ENCODE results near the gene YTHDF2.
A peak's percentile ranks its signal among the peaks of the same experiment; 100 is the strongest.
"Not testable (repeated sequence)": the region's sequence is repeated elsewhere in the genome, so short reads cannot be mapped to it uniquely, and the experiment has no call there.

Gene YTHDF2

GRCh38 chr1:28736450-28737306, at the start of gene YTHDF2:
Gene YTHDF2 (plus strand): TSS chr1:28736940. CDS start chr1:28737121, 181 bp downstream.
- Mint-ChIP-seq H3K36me3 (peaks cover 23% of the 10 kb centered on the region), H3K9me3 (no peaks in the 10 kb centered on the region), H3K27me3 (no peaks in the 10 kb centered on the region), H3K4me1 (peaks cover 44% of the 10 kb centered on the region), H3K27ac (peak within 1 kb of the TSS; percentile 98), H3K4me3 (peak within 1 kb of the TSS; percentile 97)
- DNase-seq = peak; percentile 98
- CTCF ChIA-PET = interaction anchor here (0.8 to 2.0 kb wide), 13 partner anchors 8 to 449 kb away, joined by 3 to 8 read pairs (median 4); partner anchors contain the start of gene TAF12

GRCh38 chr1:28691627-28692026, 45.1 kb upstream of the YTHDF2 start:
- not testable (repeated sequence) for H3K27me3 Mint-ChIP-seq, H3K27ac Mint-ChIP-seq, H3K4me3 Mint-ChIP-seq, H3K9me3 Mint-ChIP-seq, H3K4me1 Mint-ChIP-seq, DNase-seq
- peaks cover 30% of the 10 kb centered on the region for H3K36me3 Mint-ChIP-seq
- CTCF ChIA-PET = interaction anchor here (0.6 kb wide), 1 partner anchor 16 kb away, joined by 3 read pairs; no protein-coding TSS in a partner anchor

GRCh38 chr1:28703629-28704028, 33.1 kb upstream of the YTHDF2 start:
- CTCF ChIA-PET = no interaction called here
- peaks cover 41% of the 10 kb centered on the region for H3K36me3 Mint-ChIP-seq
- H3K4me3 Mint-ChIP-seq = no peak overlapping the region
- peaks cover 16% of the 10 kb centered on the region for H3K4me1 Mint-ChIP-seq
- no peaks in the 10 kb centered on the region for H3K9me3 Mint-ChIP-seq
- DNase-seq = no peak
- H3K27me3 Mint-ChIP-seq = no peaks in the 10 kb centered on the region
- H3K27ac Mint-ChIP-seq = no peak overlapping the region

- H3K4me1 Mint-ChIP-seq = no peaks in the 10 kb centered on the region
- H3K9me3 Mint-ChIP-seq = no peaks in the 10 kb centered on the region
- H3K27me3 Mint-ChIP-seq = no peaks in the 10 kb centered on the region
- no peak overlapping the region for H3K4me3 Mint-ChIP-seq
- CTCF ChIA-PET = no interaction called here
- H3K36me3 Mint-ChIP-seq = peaks cover 29% of the 10 kb centered on the region
- peak overlapping the region; percentile 69 for H3K27ac Mint-ChIP-seq
- DNase-seq = no peak
These were observed 20.4 kb upstream of the YTHDF2 start for GRCh38 chr1:28716336-28716735.

- Mint-ChIP-seq H3K36me3 (peaks cover 25% of the 10 kb centered on the region), H3K27me3 (no peaks in the 10 kb centered on the region), H3K9me3 (no peaks in the 10 kb centered on the region), H3K4me3 (no peak overlapping the region), H3K27ac (no peak overlapping the region), H3K4me1 (no peaks in the 10 kb centered on the region)
- CTCF ChIA-PET = interaction anchor here (0.6 to 2.0 kb wide), 2 partner anchors 11 to 140 kb away, joined by 3 to 4 read pairs; no protein-coding TSS in a partner anchor
- DNase-seq = no peak
These were observed 18.6 kb upstream of the YTHDF2 start for GRCh38 chr1:28718166-28718565.

GRCh38 chr1:28718586-28719331, 18.0 kb upstream of the YTHDF2 start:
- CTCF ChIA-PET = interaction anchor here (0.6 to 2.0 kb wide), 2 partner anchors 12 to 141 kb away, joined by 3 to 4 read pairs; no protein-coding TSS in a partner anchor
- peaks cover 20% of the 10 kb centered on the region for H3K36me3 Mint-ChIP-seq
- H3K27me3 Mint-ChIP-seq = no peaks in the 10 kb centered on the region
- no peaks in the 10 kb centered on the region for H3K4me1 Mint-ChIP-seq
- H3K4me3 Mint-ChIP-seq = no peak overlapping the region
- H3K9me3 Mint-ChIP-seq = no peaks in the 10 kb centered on the region
- DNase-seq = no peak
- H3K27ac Mint-ChIP-seq = no peak overlapping the region

GRCh38 chr1:28719332-28719619, 17.5 kb upstream of the YTHDF2 start:
- Mint-ChIP-seq H3K9me3 (no peaks in the 10 kb centered on the region), H3K4me3 (no peak overlapping the region), H3K27ac (no peak overlapping the region), H3K4me1 (no peaks in the 10 kb centered on the region), H3K36me3 (peaks cover 15% of the 10 kb centered on the region), H3K27me3 (no peaks in the 10 kb centered on the region)
- CTCF ChIA-PET = interaction anchor here (2.0 kb wide), 1 partner anchor 13 kb away, joined by 4 read pairs; no protein-coding TSS in a partner anchor
- DNase-seq = no peak

- Mint-ChIP-seq H3K4me1 (no peaks in the 10 kb centered on the region), H3K27ac (no peak overlapping the region), H3K4me3 (no peak overlapping the region), H3K9me3 (no peaks in the 10 kb centered on the region), H3K27me3 (peaks cover 4% of the 10 kb centered on the region), H3K36me3 (peaks cover 7% of the 10 kb centered on the region)
- CTCF ChIA-PET = no interaction called here
- DNase-seq = no peak
These were observed 16.4 kb upstream of the YTHDF2 start for GRCh38 chr1:28720376-28720775.

- CTCF ChIA-PET = not testable (repeated sequence)
These were observed 14.8 kb upstream of the YTHDF2 start for GRCh38 chr1:28721927-28722326.

GRCh38 chr1:28725365-28725764, 11.4 kb upstream of the YTHDF2 start:
- H3K4me1 Mint-ChIP-seq, H3K27ac Mint-ChIP-seq, H3K9me3 Mint-ChIP-seq, H3K36me3 Mint-ChIP-seq, H3K4me3 Mint-ChIP-seq, H3K27me3 Mint-ChIP-seq, DNase-seq: not testable (repeated sequence)
- CTCF ChIA-PET = interaction anchor here (0.7 kb wide), 1 partner anchor 9 kb away, joined by 5 read pairs; no protein-coding TSS in a partner anchor

More at GRCh38 chr1:28721927-28722326, 14.8 kb upstream of the YTHDF2 start:
- not testable (repeated sequence) for H3K36me3 Mint-ChIP-seq, H3K9me3 Mint-ChIP-seq, H3K27ac Mint-ChIP-seq, DNase-seq, H3K4me1 Mint-ChIP-seq, H3K27me3 Mint-ChIP-seq, H3K4me3 Mint-ChIP-seq

- H3K27ac Mint-ChIP-seq = peak overlapping the region; percentile 98
- CTCF ChIA-PET = interaction anchor here (0.8 to 2.0 kb wide), 12 partner anchors 9 to 450 kb away, joined by 3 to 8 read pairs (median 4); partner anchors contain the start of gene TAF12
- peak overlapping the region; percentile 97 for H3K4me3 Mint-ChIP-seq
- no peaks in the 10 kb centered on the region for H3K9me3 Mint-ChIP-seq
- H3K27me3 Mint-ChIP-seq = no peaks in the 10 kb centered on the region
- DNase-seq = no peak
- peaks cover 23% of the 10 kb centered on the region for H3K36me3 Mint-ChIP-seq
- peaks cover 39% of the 10 kb centered on the region for H3K4me1 Mint-ChIP-seq
These were observed 735 bp upstream of the YTHDF2 start for GRCh38 chr1:28735961-28736449.

GRCh38 chr1:28737307-28738132, 780 bp downstream of the YTHDF2 start:
- DNase-seq = peak; percentile 62

GRCh38 chr1:28740118-28740517, 3.4 kb downstream of the YTHDF2 start:
- H3K9me3 Mint-ChIP-seq = no peaks in the 10 kb centered on the region
- CTCF ChIA-PET = no interaction called here

More at GRCh38 chr1:28737307-28738132, 780 bp downstream of the YTHDF2 start:
- Mint-ChIP-seq H3K27ac (peak overlapping the region; percentile 98), H3K4me3 (peak overlapping the region; percentile 97), H3K36me3 (peaks cover 30% of the 10 kb centered on the region), H3K9me3 (no peaks in the 10 kb centered on the region), H3K4me1 (peaks cover 52% of the 10 kb centered on the region), H3K27me3 (no peaks in the 10 kb centered on the region)
- CTCF ChIA-PET = interaction anchor here (0.9 to 1.9 kb wide), 7 partner anchors 10 to 156 kb away, joined by 3 to 8 read pairs (median 4); partner anchors contain the start of gene TAF12

More at GRCh38 chr1:28740118-28740517, 3.4 kb downstream of the YTHDF2 start:
- DNase-seq = no peak
- H3K4me3 Mint-ChIP-seq = peak overlapping the region; percentile 10
- H3K36me3 Mint-ChIP-seq = peaks cover 53% of the 10 kb centered on the region
- H3K27ac Mint-ChIP-seq = no peak overlapping the region
- no peaks in the 10 kb centered on the region for H3K27me3 Mint-ChIP-seq
- H3K4me1 Mint-ChIP-seq = peaks cover 75% of the 10 kb centered on the region
